ENCODE results near the gene CDYL2.
"Not testable (repeated sequence)": the region's sequence is repeated elsewhere in the genome, so short reads cannot be mapped to it uniquely, and the experiment has no call there.

The CDYL2 gene

GRCh38 chr16:80742331-80742730 is 62.1 kb downstream of the CDYL2 start:
- no peak for DNase-seq

GRCh38 chr16:80741724-80742123 is 62.7 kb downstream of the CDYL2 start:
- no peak for DNase-seq

- DNase-seq: no peak
Observed at GRCh38 chr16:80739523-80739922, 64.9 kb downstream of the CDYL2 start.

- DNase-seq: no peak
Observed at GRCh38 chr16:80738521-80738920, 65.9 kb downstream of the CDYL2 start.

- no peak for DNase-seq
Observed at GRCh38 chr16:80735846-80736245, 68.6 kb downstream of the CDYL2 start.

- no peak for DNase-seq
Observed at GRCh38 chr16:80733407-80733806, 71.0 kb downstream of the CDYL2 start.

GRCh38 chr16:80731915-80732314 is 72.5 kb downstream of the CDYL2 start:
- DNase-seq: no peak

GRCh38 chr16:80727066-80727763 is 77.2 kb downstream of the CDYL2 start:
- not testable (repeated sequence) for DNase-seq

GRCh38 chr16:80725566-80726162 is 78.7 kb downstream of the CDYL2 start:
- DNase-seq: no peak

- DNase-seq: no peak
Observed at GRCh38 chr16:80723981-80724380, 80.4 kb downstream of the CDYL2 start.

GRCh38 chr16:80723091-80723490 is 81.3 kb downstream of the CDYL2 start:
- no peak for DNase-seq

GRCh38 chr16:80720804-80721371 is 83.5 kb downstream of the CDYL2 start:
- no peak for DNase-seq

GRCh38 chr16:80719573-80719972 is 84.8 kb downstream of the CDYL2 start:
- no peak for DNase-seq

GRCh38 chr16:80718480-80719220 is 85.7 kb downstream of the CDYL2 start:
- no peak for DNase-seq

GRCh38 chr16:80717611-80718010 is 86.8 kb downstream of the CDYL2 start:
- no peak for DNase-seq

GRCh38 chr16:80716564-80717139 is 87.7 kb downstream of the CDYL2 start:
- no peak for DNase-seq

GRCh38 chr16:80711406-80711805 is 93.0 kb downstream of the CDYL2 start:
- no peak for DNase-seq

GRCh38 chr16:80710918-80711317 is 93.5 kb downstream of the CDYL2 start:
- DNase-seq: no peak

GRCh38 chr16:80708823-80709222 is 95.6 kb downstream of the CDYL2 start:
- DNase-seq: no peak

GRCh38 chr16:80707686-80708085 is 96.7 kb downstream of the CDYL2 start:
- DNase-seq: no peak

- DNase-seq: no peak
Observed at GRCh38 chr16:80705596-80705995, 98.8 kb downstream of the CDYL2 start.

GRCh38 chr16:80704751-80705505 is 99.5 kb downstream of the CDYL2 start:
- DNase-seq: no peak

Measured in NCI-H187 treated with DMSO at 0.1 percent for 48 hours (cell line).